Measurements from ENCODE around the gene AKAP13. TPM values are rescaled to one million over a fixed set of nuclear protein-coding genes. Genes with fewer than 3 reads are reported as not detected.
A peak's percentile ranks its signal among the peaks of the same experiment; 100 is the strongest.

The AKAP13 gene
- total RNA-seq, 6 donors from 2014 or later: 329 to 1,278 (median 748) TPM

- peak overlapping the region in 2 of 4 donors; percentile 12 to 42 for H3K27ac ChIP-seq
- H3K9me3 ChIP-seq: no peaks in the 10 kb centered on the region
- H3K4me1 ChIP-seq: peaks cover 19 to 34% (median 31%) of the 10 kb centered on the region in 4 donors
- H3K27me3 ChIP-seq: no peaks in the 10 kb centered on the region
- 50 to 91% methylated on average over 4 of the region's 4 CpGs for WGBS, 2 donors
- no peak for ATAC-seq (ENCODE audit: low FRiP score in 2 of 2)
- H3K36me3 ChIP-seq: no peaks in the 10 kb centered on the region
- no peak for DNase-seq
- TF ChIP-seq POLR2A (IDR thresholded peaks at IDR 0.05) (no peak), POLR2AphosphoS5 (IDR thresholded peaks at IDR 0.05) (no peak), EP300 (IDR thresholded peaks at IDR 0.05) (no peak), CTCF (IDR thresholded peaks at IDR 0.05) (no peak)
- no peak overlapping the region for H3K4me3 ChIP-seq
Measured at GRCh38 chr15:85503151-85503799, 122.9 kb downstream of the AKAP13 start.

GRCh38 chr15:85504749-85505676 lies 124.6 kb downstream of the AKAP13 start:
- Histone ChIP-seq H3K27me3 (no peaks in the 10 kb centered on the region), H3K36me3 (no peaks in the 10 kb centered on the region), H3K27ac (peak overlapping the region in 3 of 4 donors; percentile 16 to 59 (median 58)), H3K9me3 (no peaks in the 10 kb centered on the region), H3K4me3 (no peak overlapping the region), H3K4me1 (peaks cover 10 to 18% (median 17%) of the 10 kb centered on the region in 4 donors)
- DNase-seq (peak in 1 of 2 donors; percentile 48), ATAC-seq (ENCODE audit: low FRiP score in 2 of 2) (peak; percentile 69 to 80)
- TF ChIP-seq POLR2AphosphoS5 (IDR thresholded peaks at IDR 0.05) (no peak), CTCF (IDR thresholded peaks at IDR 0.05) (peak in 4 of 6 experiments; percentile 35 to 70 (median 50)), EP300 (IDR thresholded peaks at IDR 0.05) (no peak), POLR2A (IDR thresholded peaks at IDR 0.05) (no peak)
- 57 to 62% methylated on average over 8 of the region's 8 CpGs for WGBS, 2 donors

- DNase-seq: no peak
- no peak overlapping the region for H3K4me3 ChIP-seq
- 74 to 91% methylated on average over 2 of the region's 2 CpGs for WGBS, 2 donors
- ATAC-seq (ENCODE audit: low FRiP score in 2 of 2): no peak
- TF ChIP-seq CTCF (IDR thresholded peaks at IDR 0.05) (no peak), POLR2A (IDR thresholded peaks at IDR 0.05) (no peak), EP300 (IDR thresholded peaks at IDR 0.05) (no peak), POLR2AphosphoS5 (IDR thresholded peaks at IDR 0.05) (no peak)
- H3K9me3 ChIP-seq: no peaks in the 10 kb centered on the region
- H3K4me1 ChIP-seq: peaks cover 5 to 10% (median 5%) of the 10 kb centered on the region in 4 donors
- H3K27ac ChIP-seq: no peak overlapping the region
- no peaks in the 10 kb centered on the region for H3K36me3 ChIP-seq
- H3K27me3 ChIP-seq: no peaks in the 10 kb centered on the region
Measured at GRCh38 chr15:85507114-85507513, 126.7 kb downstream of the AKAP13 start.

- no peak for DNase-seq
- 84 to 86% methylated on average over 3 of the region's 3 CpGs for WGBS, 2 donors
- no peaks in the 10 kb centered on the region for H3K27me3 ChIP-seq
Measured at GRCh38 chr15:85509973-85510372, 129.6 kb downstream of the AKAP13 start.

More at GRCh38 chr15:85509973-85510372, 129.6 kb downstream of the AKAP13 start:
- Histone ChIP-seq H3K9me3 (no peaks in the 10 kb centered on the region), H3K4me3 (no peak overlapping the region), H3K27ac (no peak overlapping the region), H3K4me1 (peaks cover 0 to 13% (median under 1%) of the 10 kb centered on the region in 4 donors), H3K36me3 (no peaks in the 10 kb centered on the region)
- ATAC-seq (ENCODE audit: low FRiP score in 2 of 2): no peak
- TF ChIP-seq POLR2AphosphoS5 (IDR thresholded peaks at IDR 0.05) (no peak), EP300 (IDR thresholded peaks at IDR 0.05) (no peak), CTCF (IDR thresholded peaks at IDR 0.05) (no peak)
